Measurements from ENCODE around the gene NAA16. TPM values are rescaled to one million over a fixed set of nuclear protein-coding genes. Genes with fewer than 3 reads are reported as not detected.
A peak's percentile ranks its signal among the peaks of the same experiment; 100 is the strongest.
"Not testable (repeated sequence)": the region's sequence is repeated elsewhere in the genome, so short reads cannot be mapped to it uniquely, and the experiment has no call there.

The NAA16 gene
- total RNA-seq, 1 donor from 2014 or later: 22.3 TPM

GRCh38 chr13:41352935-41353840 lies 42.1 kb downstream of the NAA16 start:
- Mint-ChIP-seq H3K9me3 (ENCODE audit: unreplicated experiment) (no peaks in the 10 kb centered on the region), H3K4me1 (ENCODE audit: low read depth, unreplicated experiment) (no peaks in the 10 kb centered on the region), H3K4me3 (ENCODE audit: unreplicated experiment) (no peak overlapping the region), H3K27me3 (ENCODE audit: unreplicated experiment) (peaks cover 2% of the 10 kb centered on the region), H3K27ac (ENCODE audit: unreplicated experiment) (no peak overlapping the region), H3K36me3 (ENCODE audit: unreplicated experiment) (no peaks in the 10 kb centered on the region)
- TF ChIP-seq, protein P1, sequence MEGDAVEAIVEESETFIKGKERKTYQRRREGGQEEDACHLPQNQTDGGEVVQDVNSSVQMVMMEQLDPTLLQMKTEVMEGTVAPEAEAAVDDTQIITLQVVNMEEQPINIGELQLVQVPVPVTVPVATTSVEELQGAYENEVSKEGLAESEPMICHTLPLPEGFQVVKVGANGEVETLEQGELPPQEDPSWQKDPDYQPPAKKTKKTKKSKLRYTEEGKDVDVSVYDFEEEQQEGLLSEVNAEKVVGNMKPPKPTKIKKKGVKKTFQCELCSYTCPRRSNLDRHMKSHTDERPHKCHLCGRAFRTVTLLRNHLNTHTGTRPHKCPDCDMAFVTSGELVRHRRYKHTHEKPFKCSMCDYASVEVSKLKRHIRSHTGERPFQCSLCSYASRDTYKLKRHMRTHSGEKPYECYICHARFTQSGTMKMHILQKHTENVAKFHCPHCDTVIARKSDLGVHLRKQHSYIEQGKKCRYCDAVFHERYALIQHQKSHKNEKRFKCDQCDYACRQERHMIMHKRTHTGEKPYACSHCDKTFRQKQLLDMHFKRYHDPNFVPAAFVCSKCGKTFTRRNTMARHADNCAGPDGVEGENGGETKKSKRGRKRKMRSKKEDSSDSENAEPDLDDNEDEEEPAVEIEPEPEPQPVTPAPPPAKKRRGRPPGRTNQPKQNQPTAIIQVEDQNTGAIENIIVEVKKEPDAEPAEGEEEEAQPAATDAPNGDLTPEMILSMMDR (IDR thresholded peaks at IDR 0.05; ENCODE audit: partially characterized antibody, unreplicated experiment): peak; percentile 97
- DNase-seq: no peak

DNA sequence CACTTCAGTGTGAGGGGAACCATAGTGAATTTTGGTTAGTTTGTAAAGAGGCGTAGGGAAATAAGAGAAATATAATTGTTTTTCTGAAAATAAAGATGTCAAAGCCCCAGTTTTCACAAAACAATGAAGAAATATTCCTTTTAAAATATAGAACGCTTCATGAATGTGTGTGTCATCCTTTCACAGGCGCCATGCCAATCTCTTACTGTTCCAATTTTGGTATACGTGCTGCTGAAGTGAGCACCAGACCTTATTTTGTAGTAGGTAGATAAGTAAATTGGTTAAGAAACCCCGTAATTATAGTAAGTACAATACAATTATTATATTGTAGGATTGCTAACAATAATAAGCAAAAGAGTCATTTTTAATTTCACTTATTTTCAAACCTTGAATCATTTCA lies 43.3 kb downstream of the NAA16 start:
- no peak for DNase-seq
- TF ChIP-seq, protein P1 (IDR thresholded peaks at IDR 0.05; ENCODE audit: partially characterized antibody, unreplicated experiment): no peak
- H3K27ac Mint-ChIP-seq (ENCODE audit: unreplicated experiment): no peak overlapping the region
- H3K4me1 Mint-ChIP-seq (ENCODE audit: low read depth, unreplicated experiment): no peaks in the 10 kb centered on the region
- H3K9me3 Mint-ChIP-seq (ENCODE audit: unreplicated experiment): no peaks in the 10 kb centered on the region
- no peak overlapping the region for H3K4me3 Mint-ChIP-seq (ENCODE audit: unreplicated experiment)
- H3K36me3 Mint-ChIP-seq (ENCODE audit: unreplicated experiment): no peaks in the 10 kb centered on the region
- H3K27me3 Mint-ChIP-seq (ENCODE audit: unreplicated experiment): peaks cover 2% of the 10 kb centered on the region

GRCh38 chr13:41356385-41356648 lies 45.2 kb downstream of the NAA16 start:
- H3K4me1 Mint-ChIP-seq (ENCODE audit: low read depth, unreplicated experiment); H3K4me3 Mint-ChIP-seq (ENCODE audit: unreplicated experiment); H3K27ac Mint-ChIP-seq (ENCODE audit: unreplicated experiment); DNase-seq; H3K36me3 Mint-ChIP-seq (ENCODE audit: unreplicated experiment); H3K9me3 Mint-ChIP-seq (ENCODE audit: unreplicated experiment); H3K27me3 Mint-ChIP-seq (ENCODE audit: unreplicated experiment): not testable (repeated sequence)

DNA sequence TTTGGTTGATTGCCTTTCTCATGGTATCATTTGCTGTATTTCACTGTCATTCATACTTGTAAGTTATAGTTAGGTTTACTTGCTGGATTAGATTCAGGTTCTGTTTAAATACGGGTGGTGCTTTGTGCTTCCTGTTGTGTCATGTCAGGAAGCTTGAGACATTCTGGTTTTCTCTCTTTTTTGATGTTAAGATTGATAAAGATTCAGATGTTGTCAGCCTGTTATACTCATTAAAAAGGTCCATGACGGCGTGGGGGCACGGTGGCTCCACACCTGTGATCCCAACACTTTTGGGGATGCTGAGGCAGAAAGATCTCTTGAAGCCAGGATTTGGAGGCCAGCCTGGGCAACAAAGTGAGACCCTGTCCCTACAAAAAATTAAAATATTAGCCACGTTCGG lies 45.7 kb downstream of the NAA16 start:
- Mint-ChIP-seq H3K27ac (ENCODE audit: unreplicated experiment) (no peak overlapping the region), H3K27me3 (ENCODE audit: unreplicated experiment) (no peaks in the 10 kb centered on the region)

GRCh38 chr13:41361491-41361890 lies 50.4 kb downstream of the NAA16 start:
- Mint-ChIP-seq H3K4me1 (ENCODE audit: low read depth, unreplicated experiment) (peaks cover 16% of the 10 kb centered on the region), H3K4me3 (ENCODE audit: unreplicated experiment) (peak overlapping the region; percentile 3), H3K9me3 (ENCODE audit: unreplicated experiment) (no peaks in the 10 kb centered on the region), H3K36me3 (ENCODE audit: unreplicated experiment) (no peaks in the 10 kb centered on the region), H3K27me3 (ENCODE audit: unreplicated experiment) (no peaks in the 10 kb centered on the region), H3K27ac (ENCODE audit: unreplicated experiment) (peak overlapping the region; percentile 41)
- no peak for DNase-seq
- TF ChIP-seq, protein P1 (IDR thresholded peaks at IDR 0.05; ENCODE audit: partially characterized antibody, unreplicated experiment): no peak

More for the DNA sequence above, 45.7 kb downstream of the NAA16 start:
- Mint-ChIP-seq H3K36me3 (ENCODE audit: unreplicated experiment) (no peaks in the 10 kb centered on the region), H3K4me1 (ENCODE audit: low read depth, unreplicated experiment) (peaks cover 7% of the 10 kb centered on the region), H3K4me3 (ENCODE audit: unreplicated experiment) (no peak overlapping the region), H3K9me3 (ENCODE audit: unreplicated experiment) (no peaks in the 10 kb centered on the region)
- DNase-seq: no peak
- TF ChIP-seq, protein P1 (IDR thresholded peaks at IDR 0.05; ENCODE audit: partially characterized antibody, unreplicated experiment): no peak

All from glutamatergic neuron (in vitro differentiated cells).